Measurements from ENCODE around the gene SIPA1.

SIPA1 gene

DNA sequence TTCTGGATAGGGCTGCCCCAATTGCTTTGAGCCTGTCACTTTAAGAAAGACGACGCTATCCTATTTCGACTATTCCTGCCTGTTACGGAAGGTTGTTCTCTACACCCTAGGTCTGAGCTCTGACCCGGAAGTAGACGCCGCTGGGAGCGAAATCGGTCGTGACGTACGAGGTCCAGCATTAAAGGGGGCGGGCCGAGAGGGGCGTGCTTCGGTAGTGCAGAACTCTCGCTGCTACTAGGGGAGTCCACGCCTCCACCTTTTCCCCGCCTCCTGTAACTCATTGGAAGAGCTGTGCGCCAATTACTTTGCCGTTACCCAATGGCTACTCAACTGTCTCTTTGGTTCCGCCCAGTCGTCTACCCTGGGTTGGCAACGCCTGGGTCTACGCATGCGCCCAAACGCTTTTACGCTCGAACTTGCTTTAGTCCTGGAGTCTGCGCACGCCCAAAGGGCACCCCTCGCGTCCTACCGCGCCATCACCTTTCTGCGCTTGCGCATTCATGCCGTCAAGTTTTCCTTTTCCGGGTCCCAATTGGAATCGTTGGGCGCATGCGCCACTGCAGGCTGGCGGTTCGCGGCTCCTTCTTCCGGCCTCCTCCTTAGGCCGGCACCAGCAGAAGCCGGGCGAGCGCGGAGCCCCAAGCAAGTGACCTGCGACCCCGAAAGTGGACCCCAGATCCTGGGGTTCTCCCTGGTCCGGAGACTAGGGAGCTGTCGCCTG is 22.5 kb upstream of the SIPA1 start, which contains the start of gene PCNX3:
Gene PCNX3 (plus strand): TSS at position 548 of the 721 bp plus-strand sequence. CDS start 536 bp downstream, outside the sequence.
- TF ChIP-seq, protein P1, sequence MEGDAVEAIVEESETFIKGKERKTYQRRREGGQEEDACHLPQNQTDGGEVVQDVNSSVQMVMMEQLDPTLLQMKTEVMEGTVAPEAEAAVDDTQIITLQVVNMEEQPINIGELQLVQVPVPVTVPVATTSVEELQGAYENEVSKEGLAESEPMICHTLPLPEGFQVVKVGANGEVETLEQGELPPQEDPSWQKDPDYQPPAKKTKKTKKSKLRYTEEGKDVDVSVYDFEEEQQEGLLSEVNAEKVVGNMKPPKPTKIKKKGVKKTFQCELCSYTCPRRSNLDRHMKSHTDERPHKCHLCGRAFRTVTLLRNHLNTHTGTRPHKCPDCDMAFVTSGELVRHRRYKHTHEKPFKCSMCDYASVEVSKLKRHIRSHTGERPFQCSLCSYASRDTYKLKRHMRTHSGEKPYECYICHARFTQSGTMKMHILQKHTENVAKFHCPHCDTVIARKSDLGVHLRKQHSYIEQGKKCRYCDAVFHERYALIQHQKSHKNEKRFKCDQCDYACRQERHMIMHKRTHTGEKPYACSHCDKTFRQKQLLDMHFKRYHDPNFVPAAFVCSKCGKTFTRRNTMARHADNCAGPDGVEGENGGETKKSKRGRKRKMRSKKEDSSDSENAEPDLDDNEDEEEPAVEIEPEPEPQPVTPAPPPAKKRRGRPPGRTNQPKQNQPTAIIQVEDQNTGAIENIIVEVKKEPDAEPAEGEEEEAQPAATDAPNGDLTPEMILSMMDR (conservative IDR thresholded peaks at IDR 0.05; ENCODE audit: low read length), result no peak
- peak within 1 kb of the TSS; percentile 95 for H3K4me3 ChIP-seq (ENCODE audit: low read length)
- peak; percentile 100 for DNase-seq (ENCODE audit: low read depth)

DNA sequence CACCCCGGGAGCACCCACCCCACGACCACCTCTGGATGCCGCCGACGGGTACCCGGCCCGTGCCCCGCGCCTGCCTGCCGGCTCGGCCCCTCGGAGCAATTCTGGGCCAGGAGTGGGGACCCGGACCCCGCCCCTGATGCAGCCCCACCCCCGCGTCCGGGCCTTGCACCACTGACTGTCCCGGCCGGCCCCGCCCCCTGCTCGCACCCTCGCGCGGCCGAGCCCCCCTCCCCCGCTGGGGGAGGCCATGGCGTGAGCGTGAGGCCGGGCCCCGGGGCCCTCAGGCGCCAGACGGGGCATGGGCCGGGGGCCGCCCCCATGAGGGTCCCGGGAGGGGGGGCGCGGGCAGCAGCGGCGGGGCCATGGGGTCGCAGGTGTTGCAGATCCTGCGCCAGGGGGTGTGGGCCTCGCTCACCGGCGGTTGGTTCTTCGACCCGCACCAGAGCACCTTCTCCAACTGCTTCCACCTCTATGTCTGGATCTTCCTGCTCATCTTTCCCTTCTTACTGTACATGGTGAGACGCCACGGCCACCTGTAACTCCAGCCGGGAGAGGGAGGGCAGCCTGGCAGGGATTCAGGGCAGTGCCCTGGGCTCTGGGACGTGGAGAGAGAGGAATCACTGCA is 21.8 kb upstream of the SIPA1 start:
- TF ChIP-seq, protein P1 (conservative IDR thresholded peaks at IDR 0.05; ENCODE audit: low read length), result no peak
- H3K4me3 ChIP-seq (ENCODE audit: low read length), result peak overlapping the region; percentile 83
- no peak for DNase-seq (ENCODE audit: low read depth)

DNA sequence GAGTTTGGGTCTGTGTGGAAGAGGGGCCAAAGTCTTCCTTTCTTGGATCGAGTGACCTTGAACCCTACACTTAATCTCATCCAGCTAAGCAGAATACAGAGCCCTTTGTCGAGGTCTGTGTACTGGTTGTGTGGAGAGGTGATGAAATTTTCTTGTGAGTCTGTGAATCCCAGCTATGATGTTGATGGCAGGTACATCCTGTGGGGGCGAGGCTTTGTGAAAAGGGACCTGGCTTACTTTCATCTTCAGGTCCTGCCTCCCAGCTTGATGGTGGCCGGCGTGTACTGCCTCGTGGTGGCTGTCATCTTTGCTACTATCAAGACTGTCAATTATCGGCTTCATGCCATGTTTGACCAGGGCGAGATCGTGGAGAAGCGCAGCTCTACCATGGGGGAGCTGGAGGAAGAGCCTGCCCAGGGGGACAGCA is 21.3 kb upstream of the SIPA1 start:
- peak overlapping the region; percentile 83 for H3K4me3 ChIP-seq (ENCODE audit: low read length)
- TF ChIP-seq, protein P1 (conservative IDR thresholded peaks at IDR 0.05; ENCODE audit: low read length), result no peak
- DNase-seq (ENCODE audit: low read depth), result no peak

DNA sequence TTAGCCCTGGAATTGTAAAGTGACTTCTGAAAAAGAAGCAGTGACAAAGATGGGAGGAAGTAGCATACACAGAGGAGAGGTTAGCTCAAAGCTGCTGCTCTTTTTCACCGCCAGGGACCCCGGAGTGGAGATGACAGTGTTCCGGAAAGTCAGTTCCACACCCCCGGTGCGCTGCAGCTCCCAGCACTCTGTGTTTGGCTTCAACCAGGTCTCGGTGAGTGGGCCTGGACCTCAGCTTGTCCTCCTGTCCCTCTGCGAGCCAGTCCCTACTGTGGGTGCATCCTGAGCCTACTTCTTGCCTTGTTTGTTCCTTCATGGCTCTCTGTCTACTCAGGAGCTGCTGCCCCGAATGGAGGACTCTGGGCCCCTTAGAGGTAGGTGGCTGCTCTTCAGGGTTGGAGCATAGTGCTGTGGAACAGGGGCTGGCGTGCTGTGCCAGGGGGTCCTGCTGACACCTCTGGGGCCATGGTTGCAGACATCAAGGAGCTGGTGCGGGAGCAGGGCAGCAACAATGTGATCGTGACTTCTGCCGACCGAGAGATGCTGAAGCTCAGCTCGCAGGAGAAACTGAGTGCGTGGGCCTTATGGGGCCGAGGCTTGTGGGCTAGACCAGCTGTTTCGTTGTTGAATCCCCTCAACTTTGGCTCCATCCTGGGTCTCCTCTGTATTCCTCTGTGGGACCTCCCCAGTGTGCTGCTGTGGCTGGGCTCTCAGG is 20.6 kb upstream of the SIPA1 start:
- TF ChIP-seq, protein P1 (conservative IDR thresholded peaks at IDR 0.05; ENCODE audit: low read length), result no peak
- peak overlapping the region; percentile 83 for H3K4me3 ChIP-seq (ENCODE audit: low read length)
- no peak for DNase-seq (ENCODE audit: low read depth)

DNA sequence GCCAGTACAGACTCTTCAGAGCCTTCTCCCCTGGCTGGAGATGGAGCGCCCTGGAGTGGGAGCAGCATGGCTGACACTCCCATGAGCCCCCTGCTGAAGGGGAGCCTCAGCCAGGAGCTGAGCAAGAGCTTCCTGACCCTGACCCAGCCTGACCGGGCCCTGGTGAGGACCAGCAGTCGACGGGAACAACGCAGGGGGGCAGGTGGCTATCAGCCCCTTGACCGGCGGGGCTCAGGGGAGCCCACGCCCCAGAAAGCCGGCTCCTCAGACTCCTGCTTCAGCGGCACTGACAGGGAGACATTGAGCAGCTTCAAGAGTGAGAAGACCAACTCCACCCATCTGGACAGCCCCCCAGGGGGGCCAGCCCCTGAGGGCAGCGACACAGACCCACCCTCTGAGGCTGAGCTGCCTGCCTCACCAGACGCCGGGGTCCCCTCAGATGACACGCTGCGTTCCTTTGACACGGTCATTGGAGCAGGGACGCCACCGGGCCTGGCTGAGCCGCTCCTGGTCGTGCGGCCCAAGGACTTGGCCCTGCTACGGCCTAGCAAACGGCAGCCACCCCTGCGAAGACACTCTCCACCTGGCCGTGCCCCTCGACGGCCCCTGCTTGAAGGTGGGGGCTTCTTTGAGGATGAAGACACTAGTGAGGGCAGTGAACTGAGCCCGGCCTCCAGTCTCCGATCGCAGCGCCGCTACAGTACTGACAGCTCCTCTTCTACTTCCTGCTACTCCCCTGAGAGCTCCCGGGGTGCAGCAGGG is 19.7 kb upstream of the SIPA1 start:
- DNase-seq (ENCODE audit: low read depth), result no peak
- no peak overlapping the region for H3K4me3 ChIP-seq (ENCODE audit: low read length)
- TF ChIP-seq, protein P1 (conservative IDR thresholded peaks at IDR 0.05; ENCODE audit: low read length), result no peak

DNA sequence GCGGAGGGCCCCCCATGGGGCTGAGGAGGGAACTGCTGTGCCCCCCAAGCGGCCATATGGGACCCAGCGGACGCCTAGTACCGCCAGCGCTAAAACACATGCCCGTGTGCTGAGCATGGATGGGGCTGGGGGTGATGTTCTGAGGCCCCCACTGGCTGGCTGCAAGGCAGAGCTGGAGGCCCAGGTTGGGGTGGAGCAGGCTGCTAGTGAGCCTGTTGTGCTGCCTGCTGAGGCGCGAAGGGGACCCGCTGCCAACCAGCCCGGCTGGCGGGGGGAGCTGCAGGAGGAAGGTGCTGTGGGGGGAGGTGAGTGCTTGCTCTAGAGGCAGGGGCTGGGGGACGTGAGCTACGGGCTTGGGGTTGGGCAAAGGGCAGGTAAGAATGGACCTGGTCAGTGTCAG is 19.1 kb upstream of the SIPA1 start:
- DNase-seq (ENCODE audit: low read depth), result no peak
- no peak overlapping the region for H3K4me3 ChIP-seq (ENCODE audit: low read length)
- TF ChIP-seq, protein P1 (conservative IDR thresholded peaks at IDR 0.05; ENCODE audit: low read length), result no peak
